ENCODE results near the gene PTPRQ. TPM values are rescaled to one million over a fixed set of nuclear protein-coding genes. Genes with fewer than 3 reads are reported as not detected.
"Not testable (repeated sequence)": the region's sequence is repeated elsewhere in the genome, so short reads cannot be mapped to it uniquely, and the experiment has no call there.

PTPRQ gene
- total RNA-seq, 4 donors from 2014 or later, result 0.47 to 6.0 (median 3.4) TPM

DNA sequence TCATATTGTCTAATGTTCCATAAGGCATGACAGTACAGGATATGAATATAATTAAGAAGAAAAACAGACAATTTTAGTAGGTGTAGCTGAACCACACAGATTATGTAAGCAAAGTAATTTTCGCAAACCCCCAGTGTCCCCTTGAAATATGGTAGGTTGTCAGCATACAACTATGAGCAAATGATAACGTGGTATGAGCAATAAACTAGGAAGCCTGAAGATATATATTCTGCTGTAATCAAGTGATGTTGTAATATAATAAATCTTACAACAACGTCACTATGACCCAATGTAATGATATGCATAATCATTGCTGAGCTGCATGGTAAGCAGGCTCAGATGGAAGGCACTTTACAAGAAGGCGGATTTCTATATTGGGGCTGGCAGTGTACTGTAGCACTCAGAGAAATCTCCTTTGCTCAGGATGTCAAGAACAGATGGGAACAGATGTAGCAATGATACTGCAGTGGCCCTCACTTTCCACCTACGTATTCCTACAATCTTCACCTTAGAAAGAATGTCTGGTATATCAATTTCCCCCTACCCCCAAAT, 215.6 kb downstream of the PTPRQ start:
- WGBS, 2 donors (ENCODE audit: low coverage in 1 of 2), result 77 to 97% methylated on average over 5 of the region's 5 CpGs
- TF ChIP-seq POLR2A (IDR thresholded peaks at IDR 0.05) (no peak), POLR2AphosphoS5 (IDR thresholded peaks at IDR 0.05) (no peak), EP300 (IDR thresholded peaks at IDR 0.05) (no peak)
- TF ChIP-seq, protein P1, sequence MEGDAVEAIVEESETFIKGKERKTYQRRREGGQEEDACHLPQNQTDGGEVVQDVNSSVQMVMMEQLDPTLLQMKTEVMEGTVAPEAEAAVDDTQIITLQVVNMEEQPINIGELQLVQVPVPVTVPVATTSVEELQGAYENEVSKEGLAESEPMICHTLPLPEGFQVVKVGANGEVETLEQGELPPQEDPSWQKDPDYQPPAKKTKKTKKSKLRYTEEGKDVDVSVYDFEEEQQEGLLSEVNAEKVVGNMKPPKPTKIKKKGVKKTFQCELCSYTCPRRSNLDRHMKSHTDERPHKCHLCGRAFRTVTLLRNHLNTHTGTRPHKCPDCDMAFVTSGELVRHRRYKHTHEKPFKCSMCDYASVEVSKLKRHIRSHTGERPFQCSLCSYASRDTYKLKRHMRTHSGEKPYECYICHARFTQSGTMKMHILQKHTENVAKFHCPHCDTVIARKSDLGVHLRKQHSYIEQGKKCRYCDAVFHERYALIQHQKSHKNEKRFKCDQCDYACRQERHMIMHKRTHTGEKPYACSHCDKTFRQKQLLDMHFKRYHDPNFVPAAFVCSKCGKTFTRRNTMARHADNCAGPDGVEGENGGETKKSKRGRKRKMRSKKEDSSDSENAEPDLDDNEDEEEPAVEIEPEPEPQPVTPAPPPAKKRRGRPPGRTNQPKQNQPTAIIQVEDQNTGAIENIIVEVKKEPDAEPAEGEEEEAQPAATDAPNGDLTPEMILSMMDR (IDR thresholded peaks at IDR 0.05), result no peak
- Histone ChIP-seq H3K4me3 (no peak overlapping the region), H3K36me3 (no peaks in the 10 kb centered on the region), H3K27ac (no peak overlapping the region), H3K27me3 (no peaks in the 10 kb centered on the region), H3K9me3 (no peaks in the 10 kb centered on the region), H3K4me1 (peaks cover 0 to 7% (median 0%) of the 10 kb centered on the region in 3 donors)
- no peak for ATAC-seq

DNA sequence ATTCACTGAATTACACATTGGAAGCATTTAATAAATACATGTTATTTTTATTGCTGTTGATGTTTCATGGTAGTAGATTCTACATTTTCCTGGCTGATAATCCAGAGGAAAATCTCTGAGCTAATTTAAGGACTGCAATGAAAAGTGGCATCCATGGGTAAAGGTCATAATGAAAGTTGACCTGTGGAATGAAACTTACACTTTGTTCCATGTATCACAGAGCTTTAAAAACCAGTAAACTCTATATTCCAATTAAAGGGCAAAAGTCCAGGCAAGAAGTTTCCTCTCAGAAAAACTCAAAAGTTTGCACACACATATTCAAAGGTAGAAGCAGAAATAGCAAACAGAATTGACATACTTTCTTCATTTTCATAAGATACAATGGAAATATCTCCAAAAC, 218.6 kb downstream of the PTPRQ start:
- Histone ChIP-seq H3K4me1 (no peaks in the 10 kb centered on the region), H3K27me3 (no peaks in the 10 kb centered on the region), H3K36me3 (no peaks in the 10 kb centered on the region), H3K4me3 (no peak overlapping the region), H3K9me3 (no peaks in the 10 kb centered on the region), H3K27ac (no peak overlapping the region)
- no peak for ATAC-seq
- TF ChIP-seq POLR2A (IDR thresholded peaks at IDR 0.05) (no peak), EP300 (IDR thresholded peaks at IDR 0.05) (no peak), POLR2AphosphoS5 (IDR thresholded peaks at IDR 0.05) (no peak)
- TF ChIP-seq, protein P1 (IDR thresholded peaks at IDR 0.05), result no peak

DNA sequence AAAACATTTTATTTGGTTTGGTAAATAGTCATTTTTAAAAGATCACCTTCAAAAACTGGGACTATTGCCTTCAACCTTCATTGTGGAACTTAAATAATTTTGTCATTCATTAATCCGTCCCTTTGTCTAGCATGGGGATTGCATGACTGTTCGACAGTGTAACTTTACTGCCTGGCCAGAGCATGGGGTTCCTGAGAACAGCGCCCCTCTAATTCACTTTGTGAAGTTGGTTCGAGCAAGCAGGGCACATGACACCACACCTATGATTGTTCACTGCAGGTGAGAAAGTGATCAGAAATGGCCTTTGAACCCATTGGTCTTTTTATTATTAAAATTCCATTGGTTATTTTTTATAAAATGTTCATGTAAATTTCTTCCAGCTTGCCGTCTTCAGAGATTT, 226.2 kb downstream of the PTPRQ start:
- Histone ChIP-seq H3K36me3 (no peaks in the 10 kb centered on the region), H3K4me1 (no peaks in the 10 kb centered on the region), H3K9me3 (no peaks in the 10 kb centered on the region), H3K27ac (no peak overlapping the region), H3K4me3 (no peak overlapping the region), H3K27me3 (no peaks in the 10 kb centered on the region)
- TF ChIP-seq POLR2AphosphoS5 (IDR thresholded peaks at IDR 0.05) (no peak), EP300 (IDR thresholded peaks at IDR 0.05) (no peak), POLR2A (IDR thresholded peaks at IDR 0.05) (no peak)
- TF ChIP-seq, protein P1 (IDR thresholded peaks at IDR 0.05), result no peak
- no peak for ATAC-seq
- 72 to 80% methylated on average over 4 to 5 of the region's 5 CpGs for WGBS, 2 donors (ENCODE audit: low coverage in 1 of 2)

DNA sequence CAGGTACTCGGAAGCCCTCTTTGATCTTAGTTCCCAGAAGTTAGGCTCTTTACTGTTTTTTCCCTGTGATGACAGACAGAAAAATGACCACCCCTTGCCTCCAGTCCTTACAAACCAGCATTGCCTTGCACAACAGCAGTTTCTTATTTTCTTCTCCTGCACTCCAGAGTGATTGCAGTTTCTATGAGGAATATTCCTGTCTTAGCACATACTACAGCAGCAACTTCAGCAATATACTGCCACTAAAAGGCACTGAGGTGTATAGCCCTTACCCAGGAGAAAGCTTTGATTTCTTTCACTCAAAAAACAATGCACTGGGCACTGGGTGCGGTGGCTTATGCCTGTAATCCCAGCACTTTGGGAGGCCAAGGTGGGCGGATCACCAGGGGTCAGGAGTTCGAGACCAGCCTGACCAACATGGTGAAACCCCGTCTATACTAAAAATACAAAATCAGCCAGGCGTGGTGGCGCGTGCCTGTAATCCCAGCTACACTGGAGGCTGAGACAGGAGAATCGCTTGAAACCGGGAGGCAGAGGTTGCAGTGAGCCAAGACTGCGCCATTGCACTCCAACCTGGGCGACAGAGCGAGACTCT, 232.1 kb downstream of the PTPRQ start:
- H3K4me1 ChIP-seq, H3K36me3 ChIP-seq, H3K27ac ChIP-seq, H3K27me3 ChIP-seq, ATAC-seq, H3K9me3 ChIP-seq, H3K4me3 ChIP-seq: not testable (repeated sequence)
- WGBS, 2 donors (ENCODE audit: low coverage in 1 of 2), result 94 to 100% methylated on average over 1 to 10 of the region's 13 CpGs

DNA sequence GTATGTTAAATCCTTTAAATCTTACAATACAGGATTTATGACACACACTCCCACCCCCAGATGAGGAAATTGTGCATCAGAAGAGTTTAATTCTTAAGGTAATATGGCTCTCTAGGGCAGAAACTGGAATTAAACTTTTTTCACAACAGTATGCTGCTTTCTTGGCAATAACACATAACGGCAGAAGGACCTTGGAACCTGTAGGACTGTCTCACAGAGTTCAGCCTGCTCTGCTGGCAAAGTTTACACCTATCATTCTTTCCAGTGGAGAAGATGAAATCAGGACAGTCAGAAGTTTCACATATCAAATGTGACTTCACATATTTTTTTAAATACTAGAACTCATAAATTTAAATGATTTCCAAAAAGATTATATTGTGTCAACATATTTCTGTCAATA, 232.8 kb downstream of the PTPRQ start:
- no peak for ATAC-seq
- Histone ChIP-seq H3K27me3 (no peaks in the 10 kb centered on the region), H3K4me3 (no peak overlapping the region), H3K36me3 (no peaks in the 10 kb centered on the region), H3K27ac (no peak overlapping the region), H3K9me3 (no peaks in the 10 kb centered on the region), H3K4me1 (no peaks in the 10 kb centered on the region)
- WGBS, 2 donors (ENCODE audit: low coverage in 1 of 2), result 39 to 57% methylated on average over 1 of the region's 1 CpG
- TF ChIP-seq EP300 (IDR thresholded peaks at IDR 0.05) (no peak), POLR2AphosphoS5 (IDR thresholded peaks at IDR 0.05) (no peak), POLR2A (IDR thresholded peaks at IDR 0.05) (no peak)
- TF ChIP-seq, protein P1 (IDR thresholded peaks at IDR 0.05), result no peak

Measured in gastroesophageal sphincter (tissue), 4 donors.